Right lobe of liver (tissue), 6 donors: ENCODE results near the gene TRAPPC12. TPM values are rescaled to one million over a fixed set of nuclear protein-coding genes. Genes with fewer than 3 reads are reported as not detected.
A peak's percentile ranks its signal among the peaks of the same experiment; 100 is the strongest.
"Not testable (repeated sequence)": the region's sequence is repeated elsewhere in the genome, so short reads cannot be mapped to it uniquely, and the experiment has no call there.

Experiments used
- ATAC-seq, 4 donors: fragments of 200-7000 bp; cut with Tn5 transposase; one replicate each; pipeline ENCODE4 v1.9.1; 2020; ENCODE audit warnings: mild to moderate bottlenecking in 4 of 4, moderate library complexity in 4 of 4
- DNase-seq, 3 donors: peaks; one replicate each; pipeline ENCODE4 v3.0.0-alpha.2; 2020
- H3K27ac ChIP-seq, 3 donors: fragments of 200-600 bp; one replicate each; pipeline ENCODE4 v1.8.0; 2022
- H3K27me3 ChIP-seq, 2 donors: fragments of 200-600 bp; one replicate each; pipeline ENCODE4 v1.8.0; 2022
- H3K36me3 ChIP-seq, 4 donors: fragments of 200-600 bp; sonication (generic) in 1 of 4; one replicate each; pipeline versions ENCODE4 v1.5.1 to v1.8.0; 2017 to 2022; ENCODE audit warnings: control low read depth in 1 of 4
- H3K4me1 ChIP-seq, 4 donors: fragments of 200-600 bp; sonication (generic) in 1 of 4; one replicate each; pipeline versions ENCODE4 v1.5.1 to v1.8.0; 2017 to 2022; ENCODE audit warnings: control low read depth in 1 of 4
- H3K4me3 ChIP-seq, 3 donors: fragments of 200-600 bp; one replicate each; pipeline ENCODE4 v1.8.0; 2022
- H3K9me3 ChIP-seq, 4 donors: fragments of 200-600 bp; sonication (generic) in 1 of 4; one replicate each; pipeline versions ENCODE4 v1.5.1 to v1.8.0; 2017 to 2022; ENCODE audit warnings: control low read depth in 1 of 4
- CTCF ChIP-seq, 4 donors: fragments of 200-600 bp in 3 of 4; fragments of 450-650 bp in 1 of 4; IDR thresholded peaks; one replicate each; pipeline versions ENCODE4 v1.5.1 to v1.8.0; 2016 to 2022; ENCODE audit warnings: antibody characterized with exemption in 4 of 4, mild to moderate bottlenecking in 2 of 4
- POLR2A ChIP-seq: fragments of 450-650 bp; IDR thresholded peaks from one replicate; pipeline ENCODE4 v1.6.1; 2017; ENCODE audit warnings: antibody characterized with exemption, mild to moderate bottlenecking
- WGBS: methylation state at CpG from one replicate; pipeline ENCODE4 v1.1.6; 2018; ENCODE audit warnings: low coverage, low lambda C conversion rate; ENCODE audit not compliant: insufficient coverage; ENCODE audit errors: missing lambda C conversion rate; 5-methylcytosine and 5-hydroxymethylcytosine counted together
- intact Hi-C, 2 donors: fragments of 100-400 bp; cut with DNase I; formaldehyde crosslinking; loops; one replicate each; pipeline versions ENCODE4 v1.11.2 to v1.14.1; 2022
- total RNA-seq, 6 experiments: library from RNA; depleted of rRNA in 2 of 6; stranded (reverse); fragments of >200 nt in 2 of 6; fragmentation: NEBNext Ultra II Directional in 3 of 6; extraction: Animal tissue kit (Norgen Biotek cat#: 25700) in 3 of 6; gene quantifications; one replicate each; pipeline versions ENCODE4 v1.1.0 to v1.2.4, GENCODE V29; 2016 to 2023
- donor health status: DM: no; HTN: yes; CAD: no.
- donor health status: DM: no; HTN: no; CAD: no.
- donor health status: DM: no; HTN: no; CAD: no.
- donor health status: DM: no; HTN: yes; CAD: no.
- donor health status: DM: no; HTN: yes; CAD: no.

Gene TRAPPC12
- total RNA-seq, 6 experiments from 2014 or later: 39.2 to 92.4 (median 47.8) TPM

GRCh38 chr2:3491306-3491705, 111.8 kb downstream of the TRAPPC12 start:
- ATAC-seq: no peak
- DNase-seq: peak in 1 of 3 donors; percentile 27
- WGBS: 36% methylated on average over 4 of the region's 6 CpGs
- H3K9me3 ChIP-seq: no peaks in the 10 kb centered on the region
- intact Hi-C loops: no loop called here
- peaks cover 0 to 15% (median 9%) of the 10 kb centered on the region in 4 donors for H3K36me3 ChIP-seq
- no peak overlapping the region for H3K4me3 ChIP-seq
- H3K27ac ChIP-seq: no peak overlapping the region
- no peak for TF ChIP-seq CTCF (IDR thresholded peaks at IDR 0.05)
- no peak for TF ChIP-seq POLR2A
- peaks cover 0 to 3% (median 0%) of the 10 kb centered on the region in 4 donors for H3K4me1 ChIP-seq
- no peaks in the 10 kb centered on the region for H3K27me3 ChIP-seq

GRCh38 chr2:3491716-3492474, 112.4 kb downstream of the TRAPPC12 start:
- Histone ChIP-seq H3K9me3 (no peaks in the 10 kb centered on the region), H3K4me1 (peaks cover 0 to 3% (median 0%) of the 10 kb centered on the region in 4 donors), H3K4me3 (no peak overlapping the region), H3K27ac (no peak overlapping the region), H3K36me3 (peaks cover 0 to 21% (median 12%) of the 10 kb centered on the region in 4 donors), H3K27me3 (no peaks in the 10 kb centered on the region)
- 93% methylated on average over 4 of the region's 17 CpGs for WGBS
- intact Hi-C loops: no loop called here
- TF ChIP-seq POLR2A (no peak), CTCF (IDR thresholded peaks at IDR 0.05) (no peak)
- ATAC-seq (no peak), DNase-seq (peak in 1 of 3 donors; percentile 40)

- intact Hi-C loops, H3K27me3 ChIP-seq, H3K4me3 ChIP-seq, DNase-seq, H3K9me3 ChIP-seq, H3K4me1 ChIP-seq, ATAC-seq, H3K27ac ChIP-seq: not testable (repeated sequence)
- WGBS: 80% methylated on average over 6 of the region's 12 CpGs
- H3K36me3 ChIP-seq: peaks cover 0 to 26% (median 15%) of the 10 kb centered on the region in 4 donors
Measured at GRCh38 chr2:3492475-3492787, 112.9 kb downstream of the TRAPPC12 start.

GRCh38 chr2:3492951-3493614, 113.6 kb downstream of the TRAPPC12 start:
- peaks cover 0 to 33% (median 18%) of the 10 kb centered on the region in 4 donors for H3K36me3 ChIP-seq
- intact Hi-C loops: no loop called here
- H3K4me1 ChIP-seq: peaks cover 0 to 3% (median 0%) of the 10 kb centered on the region in 4 donors
- 64% methylated on average over 14 of the region's 29 CpGs for WGBS
- H3K9me3 ChIP-seq: no peaks in the 10 kb centered on the region
- TF ChIP-seq CTCF (IDR thresholded peaks at IDR 0.05) (no peak), POLR2A (no peak)
- no peaks in the 10 kb centered on the region for H3K27me3 ChIP-seq
- H3K4me3 ChIP-seq: no peak overlapping the region
- peak in 1 of 3 donors; percentile 42 for DNase-seq
- H3K27ac ChIP-seq: peak overlapping the region in 1 of 3 donors; percentile 18
- ATAC-seq: peak in 3 of 4 donors; percentile 8 to 22 (median 8)

GRCh38 chr2:3493615-3494007, 114.1 kb downstream of the TRAPPC12 start:
- peaks cover 0 to 3% (median 0%) of the 10 kb centered on the region in 4 donors for H3K4me1 ChIP-seq
- peak overlapping the region in 1 of 3 donors; percentile 18 for H3K27ac ChIP-seq
- peak; percentile 54 to 68 (median 62) for ATAC-seq
- 51% methylated on average over 9 of the region's 10 CpGs for WGBS
- intact Hi-C loops: no loop called here
- TF ChIP-seq POLR2A (no peak), CTCF (IDR thresholded peaks at IDR 0.05) (no peak)
- peaks cover 4 to 38% (median 21%) of the 10 kb centered on the region in 4 donors for H3K36me3 ChIP-seq
- H3K9me3 ChIP-seq: no peaks in the 10 kb centered on the region
- H3K27me3 ChIP-seq: no peaks in the 10 kb centered on the region
- DNase-seq: peak in 1 of 3 donors; percentile 46
- no peak overlapping the region for H3K4me3 ChIP-seq
